Measurements from ENCODE around the gene FAM149A.

Gene FAM149A

GRCh38 chr4:186128842-186129241 lies 24.3 kb downstream of the FAM149A start:
- no peak for TF ChIP-seq CTCF (conservative IDR thresholded peaks at IDR 0.05)
- H3K27ac ChIP-seq = no peak overlapping the region

- no peak for TF ChIP-seq CTCF (conservative IDR thresholded peaks at IDR 0.05)
- H3K27ac ChIP-seq = no peak overlapping the region
Observed at GRCh38 chr4:186131935-186132334, 27.4 kb downstream of the FAM149A start.

- no peak overlapping the region for H3K27ac ChIP-seq
- peak; percentile 67 for TF ChIP-seq CTCF (conservative IDR thresholded peaks at IDR 0.05)
Observed at GRCh38 chr4:186132577-186133242, 28.2 kb downstream of the FAM149A start.

- no peak for TF ChIP-seq CTCF (conservative IDR thresholded peaks at IDR 0.05)
- H3K27ac ChIP-seq = no peak overlapping the region
Observed at GRCh38 chr4:186134257-186134656, 29.8 kb downstream of the FAM149A start.

GRCh38 chr4:186134861-186135260 lies 30.4 kb downstream of the FAM149A start:
- no peak for TF ChIP-seq CTCF (conservative IDR thresholded peaks at IDR 0.05)

GRCh38 chr4:186137196-186137794 lies 32.8 kb downstream of the FAM149A start:
- peak overlapping the region; percentile 44; the same call in 1 of the 2 replicates for H3K27ac ChIP-seq
- TF ChIP-seq CTCF (conservative IDR thresholded peaks at IDR 0.05) = peak; percentile 91

More at GRCh38 chr4:186134861-186135260, 30.4 kb downstream of the FAM149A start:
- no peak overlapping the region for H3K27ac ChIP-seq

- H3K27ac ChIP-seq = peak overlapping the region; percentile 77
- peak; percentile 47 for TF ChIP-seq CTCF (conservative IDR thresholded peaks at IDR 0.05)
Observed at GRCh38 chr4:186144198-186144945, 39.9 kb downstream of the FAM149A start.
